HG03066 (cell line): ENCODE results near the gene ZIC4.

Experiments
- ATAC-seq: cut with Tn5 transposase; IDR thresholded peaks from one replicate; pipeline ENCODE4 v1.9.1; 2021; ENCODE audit warnings: low read depth; ENCODE audit not compliant: unreplicated experiment

The ZIC4 gene

DNA sequence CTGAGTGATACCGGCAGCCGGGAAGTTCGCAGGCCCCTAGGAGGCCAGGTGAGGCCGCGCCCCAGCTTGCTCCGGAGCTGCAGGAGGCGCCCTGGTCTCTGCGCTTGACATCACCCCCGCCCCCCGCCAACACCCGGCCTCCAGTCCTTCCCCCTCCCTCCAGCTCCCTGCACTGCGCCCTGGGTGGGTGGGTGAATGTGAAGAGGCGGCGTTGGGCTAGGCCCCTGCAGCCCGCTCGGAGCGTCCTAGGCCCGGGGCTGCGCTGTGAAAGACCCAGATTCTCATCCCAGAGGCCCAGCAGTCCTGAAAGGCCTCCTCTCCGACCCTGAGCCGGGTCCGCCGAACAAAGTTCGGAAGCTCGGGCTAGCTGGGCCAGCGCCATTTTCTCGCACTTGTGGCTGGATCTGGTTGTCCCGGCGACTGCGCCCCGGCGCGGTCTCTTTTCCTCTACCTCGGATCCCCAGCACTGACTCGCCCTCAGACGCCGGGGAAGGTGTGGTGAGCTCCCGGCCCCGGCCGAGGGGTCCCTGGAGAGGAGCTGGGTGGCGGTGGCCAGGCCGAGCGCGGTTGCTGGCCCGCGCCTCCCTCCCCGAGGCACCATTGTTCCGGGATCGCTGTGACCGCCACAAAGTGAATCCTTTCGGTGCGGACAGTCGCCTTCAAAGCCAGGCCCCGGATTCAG lies 12.9 kb downstream of the ZIC4 start:
- no peak for ATAC-seq

DNA sequence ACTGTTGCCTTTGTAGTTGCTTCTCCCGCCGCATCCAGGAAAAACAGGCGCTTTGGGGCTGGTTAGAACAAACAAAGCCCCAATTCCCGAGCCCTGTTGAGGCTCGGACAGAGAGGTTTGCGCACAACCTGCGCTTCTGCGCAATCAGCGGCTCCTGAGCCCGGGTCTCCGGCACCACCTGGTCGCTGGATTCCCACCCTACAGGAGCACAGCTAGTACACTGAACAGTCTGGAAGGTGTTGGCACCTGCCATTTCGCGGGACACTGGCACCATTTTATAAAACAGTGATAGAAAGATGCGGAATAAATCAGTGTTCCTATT lies 13.8 kb downstream of the ZIC4 start:
- no peak for ATAC-seq

DNA sequence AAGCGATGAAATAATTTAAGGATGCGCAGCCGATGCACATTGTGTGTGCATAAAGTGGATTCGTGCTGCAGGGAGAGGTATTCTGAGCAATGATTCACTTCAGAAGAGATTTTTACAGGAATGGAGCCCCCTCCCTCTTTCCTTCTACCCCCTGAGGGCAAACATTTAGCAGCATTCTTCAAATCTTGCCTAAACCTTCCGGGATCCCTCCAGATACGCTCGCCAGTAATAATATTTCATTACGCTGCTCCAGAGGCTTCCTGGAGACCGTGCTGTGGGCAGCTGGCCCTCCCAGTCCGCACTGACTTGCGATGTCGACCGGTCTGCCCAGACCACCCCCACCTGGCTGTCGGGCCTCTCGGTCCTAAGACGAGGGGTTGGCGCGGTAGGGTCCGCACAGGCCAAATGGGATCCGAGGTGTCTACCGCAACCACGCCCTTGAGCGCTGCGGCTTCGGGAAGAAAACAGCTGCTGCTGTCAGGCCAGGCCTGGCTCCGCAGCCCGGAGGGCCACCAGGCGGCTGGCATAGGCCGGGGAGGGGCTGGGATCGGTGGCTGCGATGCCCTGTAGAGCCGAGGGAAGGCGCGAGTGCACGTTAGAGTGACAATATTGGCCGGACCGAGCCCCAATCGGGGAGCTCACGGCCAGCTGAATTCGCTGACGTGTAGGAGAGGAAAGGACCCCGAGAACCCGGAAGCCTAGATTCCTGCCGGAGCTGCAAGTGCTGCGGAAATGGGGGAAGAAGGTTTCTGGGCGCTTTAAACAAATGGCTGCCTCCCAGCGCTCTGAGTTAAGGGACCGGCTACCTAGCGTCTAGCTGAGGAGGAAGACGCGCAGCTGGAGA lies 14.3 kb downstream of the ZIC4 start:
- no peak for ATAC-seq

DNA sequence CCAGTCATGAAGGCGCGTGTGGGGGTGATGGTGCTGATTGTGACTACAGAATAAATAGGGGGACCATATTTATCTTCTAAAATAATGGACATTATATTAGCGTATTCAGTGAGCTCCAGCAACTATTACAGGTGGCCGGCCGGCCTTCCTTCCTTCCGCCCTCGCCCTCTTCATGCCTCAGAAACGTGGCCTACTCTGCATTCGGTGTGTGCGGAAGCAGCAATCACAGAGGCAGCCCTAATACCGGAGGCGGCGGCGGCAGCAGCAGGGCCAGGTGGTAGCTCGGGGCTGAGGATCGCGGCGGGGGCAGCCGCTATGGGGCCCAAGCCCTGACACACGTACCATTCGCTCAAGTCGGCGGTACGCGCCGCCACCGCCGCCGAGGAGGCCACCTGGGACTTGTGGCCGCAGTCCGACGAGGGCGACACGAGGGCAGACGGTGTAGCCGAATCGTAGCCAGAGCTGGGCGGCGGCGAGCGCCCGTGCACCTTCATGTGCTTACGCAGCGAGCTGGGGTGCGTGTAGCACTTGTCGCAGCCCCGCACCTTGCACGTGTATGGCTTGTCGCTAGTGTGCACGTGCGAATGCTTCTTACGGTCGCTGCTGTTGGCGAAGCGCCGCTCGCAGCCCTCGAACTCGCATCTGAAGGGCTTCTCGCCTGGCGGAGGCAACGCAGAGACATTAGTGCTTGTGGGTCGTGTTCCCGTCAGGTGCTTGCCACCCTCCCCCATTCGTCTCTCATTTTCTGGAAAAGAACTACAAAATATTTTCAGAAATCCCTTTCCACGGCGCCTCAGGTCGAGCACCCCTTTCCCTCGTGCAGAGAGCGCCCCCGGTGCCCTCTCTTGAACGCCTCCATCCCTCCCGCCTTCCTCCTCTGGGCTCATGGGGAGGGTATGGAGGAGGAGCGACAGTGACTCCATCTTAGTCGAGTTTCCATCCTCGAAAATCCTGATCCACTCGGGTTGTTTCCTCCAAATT lies 15.5 kb downstream of the ZIC4 start:
- no peak for ATAC-seq

DNA sequence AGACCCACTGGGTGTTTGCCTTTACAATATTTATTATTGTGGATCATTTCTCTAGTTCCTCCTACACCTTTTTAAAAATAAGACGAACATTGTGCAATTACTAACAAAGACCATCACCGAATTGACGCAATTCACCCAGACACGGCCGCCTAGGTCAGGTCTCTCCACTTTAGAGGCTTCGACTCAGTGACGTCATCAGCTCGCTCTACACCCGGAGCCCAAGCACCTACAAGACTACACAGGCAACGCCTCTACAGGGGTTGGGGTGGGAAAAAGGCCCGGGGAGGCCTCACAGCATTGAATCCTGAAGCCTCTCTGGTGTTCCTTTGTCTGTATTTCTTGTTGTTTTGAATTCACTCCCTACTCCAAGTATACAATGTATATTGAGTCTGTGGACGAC lies 16.6 kb downstream of the ZIC4 start:
- ATAC-seq: no peak

DNA sequence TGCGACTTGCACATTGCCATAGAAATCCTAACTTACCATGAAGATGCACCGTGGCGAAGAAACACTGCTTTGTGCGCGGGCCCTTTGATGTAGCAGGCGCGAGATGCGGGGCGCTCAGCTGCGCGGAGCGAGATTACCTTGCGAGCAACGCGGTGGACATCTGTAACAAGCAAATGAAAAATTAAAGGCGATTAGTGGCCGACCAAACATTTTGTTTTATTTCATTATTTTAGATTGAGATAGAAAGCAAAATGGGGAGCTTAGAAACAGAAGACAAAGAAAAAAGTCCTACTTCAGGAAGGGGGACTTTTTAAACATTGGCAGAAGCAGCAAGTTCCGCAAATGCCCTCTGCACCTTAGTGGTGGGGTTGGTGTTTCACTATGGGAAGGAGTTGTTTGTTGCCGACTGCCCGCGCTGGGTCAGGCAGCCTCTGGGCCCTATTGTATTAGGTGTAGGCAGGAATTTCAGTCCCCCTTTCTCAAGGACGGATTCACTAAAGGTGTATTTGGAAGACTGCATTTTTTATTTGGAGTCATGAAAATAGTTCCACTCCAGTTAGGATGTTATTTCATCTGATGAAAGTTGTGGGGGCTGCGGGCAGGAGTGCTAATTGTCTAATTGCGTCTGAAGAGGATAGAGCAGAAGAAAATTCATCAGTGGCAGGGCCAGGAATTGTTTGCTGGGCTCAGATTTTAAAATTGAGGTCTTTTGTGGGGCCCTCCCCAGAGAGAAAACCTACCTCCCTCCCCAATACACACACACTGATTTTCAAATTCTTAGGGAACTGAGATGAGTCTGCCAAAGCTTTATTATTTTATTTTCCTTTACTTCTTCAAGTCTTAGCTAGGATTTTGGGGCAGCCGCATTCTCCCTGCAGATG lies 17.4 kb downstream of the ZIC4 start:
- ATAC-seq: no peak

DNA sequence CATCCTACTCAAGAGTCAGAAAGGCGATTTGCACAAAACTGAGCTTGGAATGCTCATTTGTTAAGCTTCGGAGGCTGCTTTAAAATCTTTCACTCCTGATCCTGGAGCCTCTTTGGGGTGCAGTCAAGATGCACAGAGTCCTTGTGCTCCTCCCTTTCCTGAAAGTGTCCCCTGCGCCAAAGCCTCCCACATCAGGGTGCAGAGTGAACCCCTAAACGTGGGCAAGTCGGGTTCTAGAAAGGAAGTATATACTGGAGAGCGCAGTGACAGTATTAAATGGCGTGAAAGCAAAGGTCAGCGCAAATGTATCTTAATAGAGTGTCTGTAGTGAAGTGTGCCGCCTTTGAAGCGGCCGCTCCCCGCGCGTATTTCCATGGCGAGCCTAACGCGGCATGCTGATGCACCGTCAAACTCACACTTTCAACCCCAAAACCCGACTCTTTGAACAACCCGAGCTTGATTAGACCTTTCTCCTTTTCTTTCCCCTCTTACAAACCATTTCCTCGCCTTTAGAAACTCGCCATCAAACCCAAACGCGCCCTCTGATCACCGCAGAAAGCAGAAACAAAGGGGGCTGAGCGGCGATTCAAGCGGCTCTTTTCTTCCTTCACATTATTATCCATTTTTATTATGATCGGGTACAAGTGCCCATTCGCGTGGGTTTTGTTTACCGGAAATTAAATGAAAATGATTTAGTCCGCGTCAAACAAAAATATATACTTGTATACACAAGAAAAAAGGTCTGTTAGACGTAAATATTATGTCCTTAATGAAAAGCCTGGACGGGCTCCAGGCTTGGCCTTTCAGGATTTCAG lies 18.3 kb downstream of the ZIC4 start:
- ATAC-seq: no peak

DNA sequence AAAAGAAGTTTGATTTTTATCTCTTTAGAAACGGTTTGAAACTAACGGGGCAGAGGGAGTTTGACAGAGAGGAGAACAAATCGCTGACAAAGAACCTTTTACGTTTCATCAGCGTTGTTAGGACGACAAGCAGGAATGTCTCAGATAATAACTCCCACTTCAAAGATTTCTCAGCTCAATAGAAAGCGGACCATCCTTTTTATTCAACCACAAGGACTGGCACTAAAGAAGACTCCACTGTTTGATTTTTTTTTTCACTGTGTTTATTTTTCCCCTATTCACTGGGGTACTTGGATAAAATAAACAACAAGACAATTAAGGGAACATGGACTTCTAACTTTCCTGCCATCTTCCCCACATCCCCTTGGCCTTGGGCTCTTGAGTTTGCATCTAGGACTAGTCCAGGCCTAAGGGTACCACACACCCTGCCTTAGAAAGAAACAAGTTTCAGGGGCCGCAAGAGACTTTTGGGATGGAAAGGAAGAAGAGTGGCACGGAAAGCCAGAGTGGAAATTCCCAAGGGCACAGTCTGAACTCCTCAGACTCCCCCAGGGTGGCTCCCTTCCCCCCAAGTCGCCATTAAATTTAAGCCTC lies 19.0 kb downstream of the ZIC4 start:
- no peak for ATAC-seq

DNA sequence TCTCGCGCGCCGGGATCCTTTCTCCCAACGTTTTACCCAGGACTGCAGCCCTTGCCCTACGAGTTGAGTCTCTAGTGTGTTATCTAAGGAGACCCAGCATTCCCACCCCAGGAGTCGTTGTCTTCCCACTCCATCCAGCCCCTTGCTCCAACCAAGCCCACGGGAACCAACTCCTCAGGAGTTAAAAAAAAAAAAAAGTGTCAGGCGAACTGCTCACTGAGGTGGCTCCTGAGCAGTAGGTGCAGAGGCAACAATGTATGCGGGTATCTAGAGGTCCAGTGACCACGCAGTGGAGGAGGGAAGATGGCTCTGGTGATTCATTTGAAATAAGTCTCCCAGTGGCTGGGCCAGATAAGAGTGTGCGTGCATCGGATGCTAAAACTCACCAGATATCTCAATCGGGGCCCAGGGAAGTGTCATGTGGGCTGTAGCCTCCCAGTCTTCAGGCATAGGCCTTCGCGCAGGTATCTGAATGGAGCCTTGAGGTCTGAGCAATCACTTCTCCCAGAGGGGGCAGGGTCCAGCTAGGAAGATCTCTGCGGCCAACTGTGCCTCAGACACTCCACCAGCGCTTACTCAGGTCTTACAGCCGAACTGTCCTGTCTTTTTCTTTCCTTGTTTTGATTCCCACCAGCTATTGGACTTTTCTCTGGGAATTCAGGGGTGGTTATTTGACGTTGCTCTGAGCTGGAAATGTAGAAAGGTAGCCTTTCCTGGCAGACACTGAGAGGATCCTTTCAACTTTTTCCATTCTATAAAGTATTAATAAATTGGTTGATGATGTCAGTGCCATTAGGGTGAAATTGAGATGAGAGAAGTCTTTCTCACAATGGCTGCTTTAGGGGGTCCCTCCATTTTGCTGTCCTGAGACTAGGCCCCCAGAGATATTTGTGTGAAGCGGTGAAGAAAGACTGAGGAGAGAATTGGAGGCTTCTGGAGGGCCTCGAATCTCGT lies 21.0 kb downstream of the ZIC4 start:
- no peak for ATAC-seq

DNA sequence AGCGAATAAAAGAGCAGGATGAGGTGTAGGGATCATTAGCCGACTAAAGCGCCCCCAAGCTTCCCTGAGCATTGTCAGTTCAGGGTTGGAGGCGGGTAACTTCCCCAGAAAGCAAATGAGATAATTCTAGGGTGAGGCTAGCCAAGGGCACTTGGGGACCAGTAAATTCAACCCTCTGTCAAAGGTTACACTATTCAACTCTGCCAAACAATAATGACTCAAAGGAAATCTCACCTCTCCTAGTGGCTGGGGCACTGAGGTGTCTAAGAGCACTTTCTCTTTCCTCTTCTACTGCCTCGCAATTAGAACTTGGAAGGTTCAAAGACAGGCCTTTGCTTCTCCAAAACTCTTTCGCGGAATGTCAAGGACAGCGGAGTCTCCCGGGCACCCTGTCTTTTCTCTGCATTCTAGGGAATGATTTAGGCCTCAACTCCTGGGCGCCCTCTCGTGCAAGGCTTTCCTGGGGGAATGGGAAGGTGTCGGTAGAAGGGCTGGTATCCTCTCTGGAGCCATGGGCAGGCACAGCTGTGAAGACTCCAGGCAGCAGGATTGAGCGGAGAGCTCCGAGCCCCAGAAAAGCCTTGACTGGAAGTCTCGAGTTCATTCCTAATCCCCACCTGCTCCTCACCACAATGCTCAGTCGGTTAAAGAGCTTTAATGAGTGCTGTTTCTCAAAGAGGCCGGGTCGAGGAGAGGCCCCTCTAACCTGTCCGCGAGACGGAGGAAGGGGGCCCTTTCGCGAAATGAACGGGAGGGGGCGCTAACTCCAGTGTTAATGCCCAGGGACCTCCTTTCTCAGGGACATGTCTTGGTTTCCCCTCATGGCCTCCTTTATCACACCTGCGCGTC lies 21.9 kb downstream of the ZIC4 start:
- ATAC-seq: no peak

DNA sequence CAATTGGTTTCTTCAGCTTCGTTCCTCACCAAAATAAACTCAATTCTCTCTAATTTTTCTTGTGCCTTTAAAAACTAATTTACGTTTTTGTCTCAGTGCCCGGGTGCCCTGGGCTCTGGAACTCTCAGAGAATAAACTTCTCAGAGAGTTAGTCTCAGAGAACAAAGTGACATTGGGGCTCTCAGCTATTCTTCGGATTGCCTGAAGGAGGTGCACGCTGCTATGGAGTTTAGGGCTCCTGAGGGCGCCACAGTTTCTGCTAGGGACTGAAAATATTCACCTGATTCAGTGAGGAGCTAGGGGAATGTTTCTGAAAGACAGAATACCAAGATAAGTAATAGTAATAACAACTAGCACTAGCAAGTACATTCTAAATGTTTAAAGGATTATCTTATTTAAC lies 22.7 kb downstream of the ZIC4 start:
- ATAC-seq: no peak

DNA sequence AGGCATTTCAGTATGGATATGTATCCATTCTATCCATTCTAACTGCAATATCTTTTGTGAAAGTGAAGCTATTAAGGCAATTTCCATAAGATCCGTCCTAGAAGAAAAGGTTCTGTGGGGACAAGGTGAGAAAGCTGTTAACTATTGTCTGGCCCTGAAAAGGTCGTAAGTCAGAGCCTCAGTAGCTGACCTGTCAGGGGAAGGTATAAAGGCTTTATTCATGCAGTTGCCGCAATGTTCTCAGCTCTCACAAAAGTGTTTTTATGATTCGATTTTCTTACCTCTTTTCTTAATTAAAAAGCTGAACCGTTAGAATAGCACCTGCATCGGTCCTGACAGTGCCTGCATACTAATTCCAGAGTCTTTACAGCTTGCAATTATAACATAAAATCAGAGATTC lies 24.7 kb downstream of the ZIC4 start:
- no peak for ATAC-seq

DNA sequence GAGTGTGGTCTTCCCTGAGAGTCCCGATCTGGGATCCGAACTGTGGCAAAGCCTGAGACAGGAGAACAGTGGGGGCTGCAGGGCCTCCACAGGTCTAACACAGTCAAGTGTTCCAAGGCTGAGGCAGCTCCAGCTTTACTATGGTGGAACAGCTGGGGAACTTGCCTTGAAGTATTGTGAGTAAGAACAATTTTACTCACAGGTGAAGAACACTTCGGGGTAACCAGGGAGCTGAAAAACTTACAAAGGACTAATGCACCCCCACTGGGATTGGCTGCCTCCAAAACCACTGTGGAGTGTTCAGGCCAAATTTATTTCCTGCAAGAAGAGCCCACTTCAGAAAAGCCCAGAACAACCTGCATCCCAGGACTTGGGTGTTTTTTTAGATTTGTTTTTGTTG lies 25.4 kb downstream of the ZIC4 start:
- ATAC-seq: no peak

DNA sequence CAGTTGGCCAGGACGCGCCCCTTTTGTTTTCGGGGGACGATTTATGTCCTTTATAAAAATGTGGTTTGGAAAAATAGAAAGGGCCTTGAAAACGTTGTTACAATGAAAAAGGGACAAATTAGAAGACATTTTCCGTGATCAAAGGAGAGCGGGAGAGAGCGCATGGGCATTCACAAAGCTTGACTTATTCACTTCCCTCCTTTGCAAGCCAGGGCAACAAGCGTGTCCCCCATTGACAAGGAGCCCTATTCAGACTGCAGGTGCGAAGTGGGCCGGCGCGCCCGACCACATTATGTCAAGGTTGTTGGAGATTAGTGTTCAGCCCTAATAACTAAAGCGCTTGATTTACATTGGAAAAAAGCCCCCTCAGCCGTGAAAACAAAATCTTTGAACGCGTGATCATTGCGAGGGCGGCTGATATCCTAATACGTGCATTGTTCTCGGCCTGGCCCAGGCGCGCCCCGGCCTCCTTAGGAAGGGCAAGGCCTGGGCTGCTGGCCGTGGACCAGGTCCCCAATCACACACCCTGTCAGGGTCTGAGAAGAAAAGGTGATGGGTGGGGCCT lies 25.9 kb downstream of the ZIC4 start:
- ATAC-seq: no peak

DNA sequence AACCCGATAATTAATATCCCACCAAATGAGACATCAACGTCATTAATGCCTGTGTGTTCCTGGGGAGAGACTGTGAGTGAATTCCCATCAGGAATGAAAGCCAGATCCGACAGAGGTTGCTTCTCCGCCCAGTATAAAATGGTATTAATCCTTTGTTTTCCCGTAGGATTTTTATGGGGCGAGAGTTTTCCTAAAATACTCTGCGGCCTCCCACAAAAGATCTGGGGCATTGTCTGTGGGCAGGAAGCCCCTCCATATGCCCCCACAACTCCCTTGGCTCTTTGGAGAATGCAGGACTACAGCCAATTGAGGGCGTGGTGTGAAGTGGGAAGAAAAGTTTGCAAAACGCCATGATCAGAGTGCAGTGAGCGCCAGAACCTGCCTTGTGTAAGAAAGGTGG lies 26.7 kb downstream of the ZIC4 start:
- ATAC-seq: no peak

DNA sequence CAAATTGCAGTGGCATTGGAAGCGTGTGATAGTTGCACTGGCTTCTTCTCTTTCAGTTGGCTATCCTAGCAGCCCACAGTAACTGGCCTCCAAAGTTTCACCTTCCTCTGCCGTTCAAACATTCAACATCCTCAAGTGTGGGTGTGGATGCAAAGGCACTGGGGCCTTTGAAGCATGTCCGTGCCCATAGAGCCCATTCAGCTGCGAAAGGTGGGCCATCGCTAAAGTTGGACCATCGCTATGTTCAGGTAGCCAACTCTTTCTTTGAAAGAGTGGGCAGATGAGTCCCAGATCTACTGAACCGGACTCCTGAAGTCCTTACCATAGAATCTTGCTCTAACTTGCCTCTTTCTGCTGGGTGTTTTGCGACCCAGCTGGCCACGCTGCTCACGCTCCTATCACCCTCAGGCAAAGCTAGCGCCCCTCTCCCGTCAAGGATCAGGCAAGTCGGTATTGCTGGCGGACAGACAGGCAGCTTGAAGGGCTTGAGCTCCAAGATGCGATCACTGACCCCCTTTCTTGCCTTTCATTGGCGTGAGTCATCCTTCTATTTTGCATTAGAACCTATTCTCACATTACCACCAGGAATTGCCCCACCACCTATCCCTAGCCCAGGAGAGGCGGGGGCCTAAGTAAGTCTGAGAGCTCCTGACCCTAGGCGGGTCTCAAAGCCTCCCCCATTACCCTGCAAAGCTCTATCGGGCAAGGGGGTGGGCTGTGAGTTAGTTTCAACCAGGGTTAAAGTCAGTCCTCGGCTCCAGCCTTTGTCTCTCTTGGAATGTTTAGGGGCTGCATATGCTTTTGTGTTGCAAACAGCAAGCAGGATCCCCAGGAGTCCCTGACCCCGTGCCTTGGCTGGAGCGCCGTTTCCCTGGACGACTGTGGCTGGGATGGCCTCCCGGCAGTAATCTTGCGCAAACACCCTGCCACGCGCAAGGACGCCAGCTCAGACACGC lies 28.7 kb downstream of the ZIC4 start:
- ATAC-seq: no peak
